HepG2 (cell line): ENCODE data around the gene SEC14L5. TPM values are rescaled to one million over a fixed set of nuclear protein-coding genes. Genes with fewer than 3 reads are reported as not detected.

Experiments used
- AGO2 ChIP-seq: fragments of 200-400 bp; formaldehyde crosslinking; optimal IDR thresholded peaks from 2 replicates; pipeline ENCODE3; 2017; ENCODE audit warnings: mild to moderate bottlenecking, low read depth, low read length, moderate library complexity
- ATF4 ChIP-seq, 2 experiments: fragments of 450-650 bp in 1 of 2; sonication (generic) in 1 of 2; formaldehyde crosslinking; IDR thresholded peaks; 2 replicates each; pipeline versions ENCODE4 v1.5.0 to v1.8.0; 2020 to 2022; ENCODE audit warnings: mild to moderate bottlenecking in 1 of 2, missing genetic modification reagents in 1 of 2
- CEBPG ChIP-seq: IDR thresholded peaks from 2 replicates; pipeline ENCODE4 v1.6.1; 2016
- ESRRA ChIP-seq: sonication (generic); formaldehyde crosslinking; IDR thresholded peaks from 2 replicates; pipeline ENCODE4 v1.5.1; 2020; ENCODE audit warnings: mild to moderate bottlenecking, low read depth, missing genetic modification reagents
- ETV5 ChIP-seq: IDR thresholded peaks from 2 replicates; pipeline ENCODE4 v1.6.1; 2018; ENCODE audit warnings: missing biosample characterization, missing genetic modification reagents, inconsistent platforms, borderline replicate concordance
- IKZF5 ChIP-seq: IDR thresholded peaks from 2 replicates; pipeline ENCODE4 v1.6.1; 2018; ENCODE audit warnings: missing genetic modification reagents, mild to moderate bottlenecking, missing compliant biosample characterization
- LBX2 ChIP-seq: sonication (generic); formaldehyde crosslinking; IDR thresholded peaks from 2 replicates; pipeline ENCODE4 v1.5.0; 2020; ENCODE audit warnings: missing genetic modification reagents, mild to moderate bottlenecking, borderline replicate concordance
- MEF2D ChIP-seq: sonication (generic); formaldehyde crosslinking; IDR thresholded peaks from 2 replicates; pipeline ENCODE4 v1.5.1; 2020; ENCODE audit warnings: mild to moderate bottlenecking, missing genetic modification reagents
- ONECUT2 ChIP-seq: sonication (generic); formaldehyde crosslinking; IDR thresholded peaks from 2 replicates; pipeline ENCODE4 v1.4.0; 2020; ENCODE audit warnings: missing genetic modification reagents
- REST ChIP-seq, 2 experiments: IDR thresholded peaks; 2 replicates each; pipeline ENCODE4 v1.6.1; 2011 to 2012; ENCODE audit warnings: low read length in 2 of 2, borderline replicate concordance in 1 of 2, low read depth in 1 of 2, mild to moderate bottlenecking in 1 of 2, moderate library complexity in 1 of 2
- SRSF1 ChIP-seq: fragments of 200-400 bp; formaldehyde crosslinking; optimal IDR thresholded peaks from 2 replicates; pipeline ENCODE3; 2017; ENCODE audit warnings: mild to moderate bottlenecking, low read depth, low read length, moderate library complexity
- STAG1 ChIP-seq: sonication (generic); formaldehyde crosslinking; IDR thresholded peaks from 2 replicates; pipeline ENCODE4 v1.4.0; 2020; ENCODE audit warnings: missing genetic modification reagents
- UBTF ChIP-seq: sonication (generic); formaldehyde crosslinking; IDR thresholded peaks from 2 replicates; pipeline ENCODE4 v1.4.0; 2020; ENCODE audit warnings: mild to moderate bottlenecking, missing genetic modification reagents
- ZNF180 ChIP-seq: sonication (generic); formaldehyde crosslinking; IDR thresholded peaks from 2 replicates; pipeline ENCODE4 v1.4.0; 2020; ENCODE audit warnings: low read depth, missing genetic modification reagents, borderline replicate concordance
- ZNF557 ChIP-seq: sonication (generic); formaldehyde crosslinking; IDR thresholded peaks from 2 replicates; pipeline ENCODE4 v1.4.0; 2020; ENCODE audit warnings: missing genetic modification reagents
- ZNF761 ChIP-seq: sonication (generic); formaldehyde crosslinking; conservative IDR thresholded peaks from 2 replicates; pipeline ENCODE4 v1.4.0; 2020; ENCODE audit warnings: mild to moderate bottlenecking, missing genetic modification reagents
- ZNF770 ChIP-seq: sonication (generic); formaldehyde crosslinking; IDR thresholded peaks from 2 replicates; pipeline ENCODE4 v1.5.0; 2020; ENCODE audit warnings: mild to moderate bottlenecking, missing genetic modification reagents
- polyA plus RNA-seq, 8 experiments: library from polyadenylated mRNA; depleted of rRNA in 3 of 8; stranded (reverse) in 7 of 8; unstranded in 1 of 8; fragments of >200 nt; fragmentation: Illumina TruSeq in 4 of 8; extraction: Trizol in 4 of 8; gene quantifications; 2 replicates each; pipeline versions ENCODE4 v1.2.1 to v1.2.3, GENCODE V29; 2011 to 2016; ENCODE audit warnings: low read depth in 4 of 8, missing spikeins in 1 of 8, mixed read lengths in 1 of 8; ENCODE audit not compliant: insufficient read depth in 1 of 8
- total RNA-seq, 5 experiments: library from RNA; depleted of rRNA; stranded (reverse); fragments of >200 nt; fragmentation: Illumina TruSeq; extraction: Trizol; gene quantifications; 2 replicates each; pipeline ENCODE4 v1.2.3, GENCODE V29; 2016; ENCODE audit warnings: low read depth in 1 of 5

SEC14L5 gene
- total and polyA plus RNA-seq, 2 of the 13 experiments (the other 11 are each of a cell fraction or from before 2014, with no cell fraction given): 0.40 to 0.42 TPM

- TF ChIP-seq UBTF (CRISPR knock-in tag): peak; percentile 70
- TF ChIP-seq ETV5 (CRISPR knock-in tag): peak; percentile 67
- peak; percentile 47; the same call in 1 of the 2 replicates for TF ChIP-seq STAG1 (CRISPR knock-in tag)
- TF ChIP-seq IKZF5 (CRISPR knock-in tag): 0 out of 2 replicates have a peak, but pooled peaks have one; percentile 53
- peak; percentile 62 for TF ChIP-seq CEBPG (CRISPR knock-in tag)
- TF ChIP-seq ZNF180: no peak
- TF ChIP-seq ESRRA (CRISPR knock-in tag): peak; percentile 54; the same call in 1 of the 2 replicates
- no peak for TF ChIP-seq ATF4 (CRISPR knock-in tag; IDR thresholded peaks at IDR 0.05)
- TF ChIP-seq MEF2D (CRISPR knock-in tag): peak; percentile 56; the same call in 1 of the 2 replicates
- TF ChIP-seq SRSF1: peak; percentile 47
- TF ChIP-seq LBX2 (CRISPR knock-in tag): 0 out of 2 replicates have a peak, but pooled peaks have one; percentile 15
- TF ChIP-seq ZNF761 (CRISPR knock-in tag): peak; percentile 65; the same call in 1 of the 2 replicates
- 0 out of 2 replicates have a peak, but pooled peaks have one; percentile 73 for TF ChIP-seq ZNF557
- peak; percentile 25 for TF ChIP-seq AGO2
- TF ChIP-seq ONECUT2 (CRISPR knock-in tag): no peak
- TF ChIP-seq ZNF770 (CRISPR knock-in tag): peak; percentile 34; the same call in 1 of the 2 replicates
- peak in 1 of 2 experiments; percentile 74; a peak in 2 of 4 replicates for TF ChIP-seq REST (IDR thresholded peaks at IDR 0.05; ENCODE audit: borderline replicate concordance in 1 of 2, low read depth in 1 of 2, low read length in 2 of 2)
Observed at GRCh38 chr16:4924593-4925292, 33.4 kb upstream of the SEC14L5 start (continued).
